Activated CD4-positive, alpha-beta T cell treated with anti-CD3 and anti-CD28 coated beads, Interleukin-2, amount 10 ng/mL, durations not matched to agents 24 days and 14 days (primary cell): ENCODE measurements around the gene KLF13. TPM values are rescaled to one million over a fixed set of nuclear protein-coding genes. Genes with fewer than 3 reads are reported as not detected.

Experiments used
- DNase-seq: peaks from one replicate; pipeline ENCODE4 v3.0.0; 2022
- H3K27ac Mint-ChIP-seq: one replicate; pipeline ENCODE4 v1.8.0; 2022; ENCODE audit warnings: mild to moderate bottlenecking, mixed read lengths
- H3K27me3 Mint-ChIP-seq: one replicate; pipeline ENCODE4 v1.8.0; 2022; ENCODE audit warnings: mixed read lengths
- H3K36me3 Mint-ChIP-seq: one replicate; pipeline ENCODE4 v1.8.0; 2022; ENCODE audit warnings: low read depth, mild to moderate bottlenecking, mixed read lengths
- H3K4me1 Mint-ChIP-seq: one replicate; pipeline ENCODE4 v1.8.0; 2021; ENCODE audit warnings: mixed read lengths
- H3K4me3 Mint-ChIP-seq: one replicate; pipeline ENCODE4 v1.8.0; 2022; ENCODE audit warnings: mild to moderate bottlenecking, moderate library complexity, mixed read lengths
- H3K9me3 Mint-ChIP-seq: one replicate; pipeline ENCODE4 v1.8.0; 2021; ENCODE audit warnings: mixed read lengths
- intact Hi-C: fragments of 100-400 bp; cut with micrococcal nuclease; formaldehyde crosslinking; loops from one replicate; pipeline ENCODE4 v1.15.1; 2023
- total RNA-seq: library from RNA; stranded (reverse); gene quantifications from 2 replicates; pipeline ENCODE4 v1.2.3, GENCODE V29; 2022

KLF13 gene
- total RNA-seq, 1 donor from 2014 or later, result 135 TPM

- H3K9me3 Mint-ChIP-seq, result no peaks in the 10 kb centered on the region
- peak overlapping the region; percentile 37 for H3K27ac Mint-ChIP-seq
- H3K36me3 Mint-ChIP-seq, result no peaks in the 10 kb centered on the region
- H3K27me3 Mint-ChIP-seq, result peaks cover 2% of the 10 kb centered on the region
- no peak overlapping the region for H3K4me3 Mint-ChIP-seq
- DNase-seq, result no peak
- H3K4me1 Mint-ChIP-seq, result peaks cover 28% of the 10 kb centered on the region
- intact Hi-C loops, result no loop called here
These were observed 22.6 kb upstream of the KLF13 start for GRCh38 chr15:31303726-31304648.

GRCh38 chr15:31304751-31305365 lies 21.8 kb upstream of the KLF13 start:
- no peak overlapping the region for H3K4me3 Mint-ChIP-seq

GRCh38 chr15:31305375-31305774 lies 21.3 kb upstream of the KLF13 start:
- Mint-ChIP-seq H3K27me3 (peaks cover 2% of the 10 kb centered on the region), H3K27ac (no peak overlapping the region), H3K4me1 (peaks cover 35% of the 10 kb centered on the region), H3K9me3 (no peaks in the 10 kb centered on the region), H3K36me3 (no peaks in the 10 kb centered on the region), H3K4me3 (no peak overlapping the region)
- DNase-seq, result no peak
- intact Hi-C loops, result no loop called here

More at GRCh38 chr15:31304751-31305365, 21.8 kb upstream of the KLF13 start:
- DNase-seq, result no peak
- intact Hi-C loops, result no loop called here
- no peak overlapping the region for H3K27ac Mint-ChIP-seq
- no peaks in the 10 kb centered on the region for H3K36me3 Mint-ChIP-seq
- H3K4me1 Mint-ChIP-seq, result peaks cover 32% of the 10 kb centered on the region
- H3K9me3 Mint-ChIP-seq, result no peaks in the 10 kb centered on the region
- H3K27me3 Mint-ChIP-seq, result peaks cover 2% of the 10 kb centered on the region

- H3K4me1 Mint-ChIP-seq, result peaks cover 35% of the 10 kb centered on the region
- no peaks in the 10 kb centered on the region for H3K36me3 Mint-ChIP-seq
- peaks cover 2% of the 10 kb centered on the region for H3K27me3 Mint-ChIP-seq
- intact Hi-C loops, result no loop called here
- DNase-seq, result no peak
- H3K4me3 Mint-ChIP-seq, result no peak overlapping the region
- H3K9me3 Mint-ChIP-seq, result no peaks in the 10 kb centered on the region
- no peak overlapping the region for H3K27ac Mint-ChIP-seq
These were observed 20.7 kb upstream of the KLF13 start for GRCh38 chr15:31305796-31306425.

GRCh38 chr15:31306426-31307269 lies 20.0 kb upstream of the KLF13 start:
- intact Hi-C loops, result no loop called here
- no peak for DNase-seq
- H3K9me3 Mint-ChIP-seq, result no peaks in the 10 kb centered on the region
- no peaks in the 10 kb centered on the region for H3K36me3 Mint-ChIP-seq
- H3K4me3 Mint-ChIP-seq, result no peak overlapping the region
- peaks cover 35% of the 10 kb centered on the region for H3K4me1 Mint-ChIP-seq
- H3K27ac Mint-ChIP-seq, result no peak overlapping the region
- H3K27me3 Mint-ChIP-seq, result peaks cover 3% of the 10 kb centered on the region

- Mint-ChIP-seq H3K9me3 (no peaks in the 10 kb centered on the region), H3K27ac (no peak overlapping the region), H3K4me3 (no peak overlapping the region), H3K36me3 (no peaks in the 10 kb centered on the region), H3K4me1 (peaks cover 31% of the 10 kb centered on the region), H3K27me3 (peaks cover 3% of the 10 kb centered on the region)
- intact Hi-C loops, result no loop called here
- no peak for DNase-seq
These were observed 19.1 kb upstream of the KLF13 start for GRCh38 chr15:31307270-31308184.

GRCh38 chr15:31308185-31308639 lies 18.4 kb upstream of the KLF13 start:
- Mint-ChIP-seq H3K27me3 (peaks cover 3% of the 10 kb centered on the region), H3K4me1 (peaks cover 26% of the 10 kb centered on the region), H3K9me3 (peaks cover 2% of the 10 kb centered on the region), H3K4me3 (no peak overlapping the region), H3K27ac (no peak overlapping the region), H3K36me3 (no peaks in the 10 kb centered on the region)
- DNase-seq, result no peak
- intact Hi-C loops, result no loop called here

- intact Hi-C loops, result no loop called here
- H3K4me1 Mint-ChIP-seq, result peaks cover 19% of the 10 kb centered on the region
- H3K9me3 Mint-ChIP-seq, result peaks cover 3% of the 10 kb centered on the region
- H3K4me3 Mint-ChIP-seq, result no peak overlapping the region
- H3K27me3 Mint-ChIP-seq, result peaks cover 3% of the 10 kb centered on the region
- H3K27ac Mint-ChIP-seq, result no peak overlapping the region
- no peak for DNase-seq
- H3K36me3 Mint-ChIP-seq, result no peaks in the 10 kb centered on the region
These were observed 16.6 kb upstream of the KLF13 start for GRCh38 chr15:31309893-31310606.

GRCh38 chr15:31311735-31312619 lies 14.7 kb upstream of the KLF13 start:
- no peak for DNase-seq
- H3K36me3 Mint-ChIP-seq, result peaks cover under 1% of the 10 kb centered on the region
- peaks cover 27% of the 10 kb centered on the region for H3K4me1 Mint-ChIP-seq
- no peak overlapping the region for H3K4me3 Mint-ChIP-seq
- H3K27ac Mint-ChIP-seq, result no peak overlapping the region
- H3K9me3 Mint-ChIP-seq, result peaks cover 3% of the 10 kb centered on the region
- intact Hi-C loops, result no loop called here
- peaks cover 3% of the 10 kb centered on the region for H3K27me3 Mint-ChIP-seq

- Mint-ChIP-seq H3K4me1 (peaks cover 29% of the 10 kb centered on the region), H3K4me3 (no peak overlapping the region), H3K27me3 (peaks cover 1% of the 10 kb centered on the region), H3K9me3 (peaks cover 3% of the 10 kb centered on the region), H3K27ac (no peak overlapping the region), H3K36me3 (peaks cover 2% of the 10 kb centered on the region)
- intact Hi-C loops, result no loop called here
- no peak for DNase-seq
These were observed 13.4 kb upstream of the KLF13 start for GRCh38 chr15:31313223-31313622.

- intact Hi-C loops, result no loop called here
- Mint-ChIP-seq H3K4me3 (no peak overlapping the region), H3K27ac (no peak overlapping the region)
These were observed 12.3 kb upstream of the KLF13 start for GRCh38 chr15:31314380-31314779.

More at GRCh38 chr15:31314380-31314779, 12.3 kb upstream of the KLF13 start:
- H3K27me3 Mint-ChIP-seq, result peaks cover 1% of the 10 kb centered on the region
- H3K9me3 Mint-ChIP-seq, result peaks cover 3% of the 10 kb centered on the region
- peaks cover 31% of the 10 kb centered on the region for H3K4me1 Mint-ChIP-seq
- DNase-seq, result no peak
- peaks cover 2% of the 10 kb centered on the region for H3K36me3 Mint-ChIP-seq
